ENCODE data around the gene MYOZ3. TPM values are rescaled to one million over a fixed set of nuclear protein-coding genes. Genes with fewer than 3 reads are reported as not detected.

The MYOZ3 gene
- total and polyA plus RNA-seq, 7 donors: 3.0 to 110 (median 29.7) TPM

GRCh38 chr5:150710165-150710564 lies 49.1 kb downstream of the MYOZ3 start:
- DNase-seq (no peak), ATAC-seq (peak in 2 of 4 donors; percentile 45 to 60)
- no peak overlapping the region for H3K4me3 ChIP-seq
- H3K9me3 ChIP-seq: no peaks in the 10 kb centered on the region
- H3K27me3 ChIP-seq (ENCODE audit: insufficient read depth in 3 of 3, low read length in 2 of 3): no peaks in the 10 kb centered on the region
- H3K27ac ChIP-seq: no peak overlapping the region
- H3K36me3 ChIP-seq (ENCODE audit: insufficient read depth in 1 of 2, low read depth in 1 of 2): peaks cover 7 to 74% of the 10 kb centered on the region in 2 donors
- 46 to 60% (median 50%) methylated on average over 2 of the region's 2 CpGs for WGBS, 3 donors
- H3K4me1 ChIP-seq: no peaks in the 10 kb centered on the region
- peak; percentile 45 for TF ChIP-seq CTCF (IDR thresholded peaks at IDR 0.05)
- intact Hi-C loops (cut with DNase I): loop anchor here in 1 of 2 donors (5.0 kb wide), 1 partner anchor 148 kb away; no protein-coding TSS in a partner anchor

- Histone ChIP-seq H3K36me3 (ENCODE audit: insufficient read depth in 1 of 2, low read depth in 1 of 2) (peaks cover 3 to 97% of the 10 kb centered on the region in 2 donors), H3K4me3 (no peak overlapping the region), H3K27me3 (ENCODE audit: insufficient read depth in 3 of 3, low read length in 2 of 3) (no peaks in the 10 kb centered on the region), H3K27ac (no peak overlapping the region), H3K9me3 (no peaks in the 10 kb centered on the region), H3K4me1 (no peaks in the 10 kb centered on the region)
- intact Hi-C loops (cut with DNase I): loop anchor here in 1 of 2 donors (5.0 kb wide), 1 partner anchor 37 kb away; no protein-coding TSS in a partner anchor
- TF ChIP-seq CTCF (IDR thresholded peaks at IDR 0.05): no peak
- 78 to 92% (median 90%) methylated on average over 2 of the region's 2 CpGs for WGBS, 3 donors
- DNase-seq (no peak), ATAC-seq (no peak)
Measured at GRCh38 chr5:150723845-150724244, 62.8 kb downstream of the MYOZ3 start.

Other genes starting within 250 kb of the MYOZ3 start
- gene CD74, start 248.3 kb upstream of the MYOZ3 start, total RNA-seq: 100 to 1,000 TPM in 3 of 4 donors, 10 to 100 TPM in 1; 72.5 to 299 (median 156) TPM
- 10 to 100 TPM; 66.5 to 92.0 (median 83.7) TPM for gene CD74, start 248.3 kb upstream of the MYOZ3 start, polyA plus RNA-seq
- 1,000 to 10,000 TPM in 3 of 4 donors, 100 to 1,000 TPM in 1; 977 to 1,443 (median 1,285) TPM for gene RPS14, start 211.5 kb upstream of the MYOZ3 start, total RNA-seq
- 1,000 to 10,000 TPM; 1,999 to 3,049 (median 2,406) TPM for gene RPS14, start 211.5 kb upstream of the MYOZ3 start, polyA plus RNA-seq
- gene NDST1, start 153.1 kb upstream of the MYOZ3 start, total RNA-seq: 10 to 100 TPM; 30.1 to 40.2 (median 36.6) TPM
- gene NDST1, start 153.1 kb upstream of the MYOZ3 start, polyA plus RNA-seq: 10 to 100 TPM; 11.0 to 22.5 (median 13.2) TPM
- gene SYNPO, start 20.6 kb upstream of the MYOZ3 start, total RNA-seq: 100 to 1,000 TPM; 447 to 745 (median 673) TPM
- gene SYNPO, start 20.6 kb upstream of the MYOZ3 start, polyA plus RNA-seq: 100 to 1,000 TPM; 136 to 855 (median 503) TPM
- gene RBM22, start 39.8 kb downstream of the MYOZ3 start, total RNA-seq: 10 to 100 TPM; 23.5 to 28.6 (median 27.3) TPM
- gene RBM22, start 39.8 kb downstream of the MYOZ3 start, polyA plus RNA-seq: 10 to 100 TPM; 17.2 to 29.9 (median 21.1) TPM
- 10 to 100 TPM; 50.9 to 81.5 (median 70.6) TPM for gene DCTN4, start 97.8 kb downstream of the MYOZ3 start, total RNA-seq
- 10 to 100 TPM; 28.8 to 39.3 (median 31.5) TPM for gene DCTN4, start 97.8 kb downstream of the MYOZ3 start, polyA plus RNA-seq
- gene SMIM3, start 117.5 kb downstream of the MYOZ3 start, total RNA-seq: 1 to 10 TPM; 6.4 to 7.0 (median 6.8) TPM
- gene SMIM3, start 117.5 kb downstream of the MYOZ3 start, polyA plus RNA-seq: 10 to 100 TPM in 1 of 3 donors, 1 to 10 TPM in 2; 9.6 to 25.5 (median 9.6) TPM
- not detected for gene IRGM, start 185.3 kb downstream of the MYOZ3 start, total RNA-seq
- gene IRGM, start 185.3 kb downstream of the MYOZ3 start, polyA plus RNA-seq: not detected
- gene ZNF300, start 243.7 kb downstream of the MYOZ3 start, total RNA-seq: under 1 TPM; 0.20 to 0.77 (median 0.55) TPM
- under 1 TPM; 0.55 to 0.73 (median 0.68) TPM for gene ZNF300, start 243.7 kb downstream of the MYOZ3 start, polyA plus RNA-seq